HepG2 (cell line): ENCODE measurements around the gene NDUFA13. TPM values are rescaled to one million over a fixed set of nuclear protein-coding genes. Genes with fewer than 3 reads are reported as not detected.

Source experiments
- ARHGAP35 ChIP-seq: sonication (generic); formaldehyde crosslinking; IDR thresholded peaks from 2 replicates; pipeline ENCODE4 v1.9.0; 2022; ENCODE audit warnings: mild to moderate bottlenecking, inconsistent platforms, moderate library complexity, missing genetic modification reagents, borderline replicate concordance
- ATF7 ChIP-seq, 2 experiments: fragments of 450-650 bp in 1 of 2; sonication (generic) in 1 of 2; formaldehyde crosslinking in 1 of 2; IDR thresholded peaks; 2 replicates each; pipeline versions ENCODE4 v1.4.0 to v1.6.1; 2016 to 2020; ENCODE audit warnings: antibody characterized with exemption in 1 of 2, mild to moderate bottlenecking in 1 of 2, missing genetic modification reagents in 1 of 2
- CREM ChIP-seq, 2 experiments: sonication (generic) in 1 of 2; formaldehyde crosslinking in 1 of 2; IDR thresholded peaks; 2 replicates each; pipeline versions ENCODE4 v1.4.0 to v1.6.1; 2016 to 2020; ENCODE audit warnings: antibody characterized with exemption in 1 of 2, mild to moderate bottlenecking in 1 of 2, missing genetic modification reagents in 1 of 2
- FIP1L1 ChIP-seq: fragments of 200-400 bp; formaldehyde crosslinking; IDR thresholded peaks from 2 replicates; pipeline ENCODE4 v1.6.1; 2018; ENCODE audit warnings: low read depth, mild to moderate bottlenecking, low read length, moderate library complexity, borderline replicate concordance; ENCODE audit not compliant: insufficient read depth
- FOXJ3 ChIP-seq: sonication (generic); formaldehyde crosslinking; IDR thresholded peaks from 2 replicates; pipeline ENCODE4 v1.4.0; 2020; ENCODE audit warnings: missing genetic modification reagents, mild to moderate bottlenecking, borderline replicate concordance
- GATAD2A ChIP-seq: IDR thresholded peaks from 2 replicates; pipeline ENCODE4 v1.6.1; 2016
- HDAC1 ChIP-seq: sonication (generic); formaldehyde crosslinking; IDR thresholded peaks from 2 replicates; pipeline ENCODE4 v1.5.1; 2020; ENCODE audit warnings: mild to moderate bottlenecking, missing genetic modification reagents
- KAT2B ChIP-seq: fragments of 150-350 bp; IDR thresholded peaks from 2 replicates; pipeline ENCODE4 v1.6.1; 2014; ENCODE audit warnings: low read depth, low read length, borderline replicate concordance
- NFKB2 ChIP-seq: sonication (generic); formaldehyde crosslinking; IDR thresholded peaks from 2 replicates; pipeline ENCODE4 v1.4.0; 2020; ENCODE audit warnings: missing genetic modification reagents, borderline replicate concordance
- RAD51 ChIP-seq: fragments of 450-650 bp; IDR thresholded peaks from 2 replicates; pipeline ENCODE4 v1.6.1; 2016; ENCODE audit warnings: borderline replicate concordance
- SIN3B ChIP-seq: fragments of 150-350 bp; IDR thresholded peaks from 2 replicates; pipeline ENCODE4 v1.6.1; 2014; ENCODE audit warnings: low read length
- SNAI1 ChIP-seq: sonication (generic); formaldehyde crosslinking; IDR thresholded peaks from 2 replicates; pipeline ENCODE4 v1.5.0; 2020; ENCODE audit warnings: mild to moderate bottlenecking, missing genetic modification reagents, borderline replicate concordance
- ZBTB3 ChIP-seq: sonication (generic); formaldehyde crosslinking; IDR thresholded peaks from 2 replicates; pipeline ENCODE4 v1.4.0; 2020; ENCODE audit warnings: low read depth, mild to moderate bottlenecking, moderate library complexity, missing genetic modification reagents, borderline replicate concordance
- ZBTB44 ChIP-seq: sonication (generic); formaldehyde crosslinking; IDR thresholded peaks from 2 replicates; pipeline ENCODE4 v1.4.0; 2020; ENCODE audit warnings: missing genetic modification reagents
- ZMAT5 ChIP-seq: sonication (generic); formaldehyde crosslinking; IDR thresholded peaks from 2 replicates; pipeline ENCODE4 v1.5.0; 2020; ENCODE audit warnings: mild to moderate bottlenecking, low read depth, missing genetic modification reagents, borderline replicate concordance
- ZNF160 ChIP-seq: sonication (generic); formaldehyde crosslinking; IDR thresholded peaks from 2 replicates; pipeline ENCODE4 v1.8.0; 2022; ENCODE audit warnings: mild to moderate bottlenecking, inconsistent platforms, missing genetic modification reagents
- ZNF644 ChIP-seq: IDR thresholded peaks from 2 replicates; pipeline ENCODE4 v1.6.1; 2016; ENCODE audit warnings: low read depth
- ZNF775 ChIP-seq: sonication (generic); formaldehyde crosslinking; IDR thresholded peaks from 2 replicates; pipeline ENCODE4 v1.4.0; 2020; ENCODE audit warnings: missing genetic modification reagents, mild to moderate bottlenecking, moderate library complexity, borderline replicate concordance
- ZSCAN12 ChIP-seq: sonication (generic); formaldehyde crosslinking; IDR thresholded peaks from 2 replicates; pipeline ENCODE4 v1.9.0; 2021; ENCODE audit warnings: mild to moderate bottlenecking, missing genetic modification reagents
- polyA plus RNA-seq, 8 experiments: library from polyadenylated mRNA; depleted of rRNA in 3 of 8; stranded (reverse) in 7 of 8; unstranded in 1 of 8; fragments of >200 nt; fragmentation: Illumina TruSeq in 4 of 8; extraction: Trizol in 4 of 8; gene quantifications; 2 replicates each; pipeline versions ENCODE4 v1.2.1 to v1.2.3, GENCODE V29; 2011 to 2016; ENCODE audit warnings: low read depth in 4 of 8, missing spikeins in 1 of 8, mixed read lengths in 1 of 8; ENCODE audit not compliant: insufficient read depth in 1 of 8
- total RNA-seq, 5 experiments: library from RNA; depleted of rRNA; stranded (reverse); fragments of >200 nt; fragmentation: Illumina TruSeq; extraction: Trizol; gene quantifications; 2 replicates each; pipeline ENCODE4 v1.2.3, GENCODE V29; 2016; ENCODE audit warnings: low read depth in 1 of 5
- TF ChIP-seq, protein P1 (sequence below): sonication (generic); formaldehyde crosslinking; IDR thresholded peaks from 2 replicates; pipeline ENCODE4 v1.5.1; 2020; ENCODE audit warnings: mild to moderate bottlenecking, missing genetic modification reagents, borderline replicate concordance

NDUFA13 gene
- total and polyA plus RNA-seq, 2 of the 13 experiments (the other 11 are each of a cell fraction or from before 2014, with no cell fraction given), result 337 to 366 TPM

DNA sequence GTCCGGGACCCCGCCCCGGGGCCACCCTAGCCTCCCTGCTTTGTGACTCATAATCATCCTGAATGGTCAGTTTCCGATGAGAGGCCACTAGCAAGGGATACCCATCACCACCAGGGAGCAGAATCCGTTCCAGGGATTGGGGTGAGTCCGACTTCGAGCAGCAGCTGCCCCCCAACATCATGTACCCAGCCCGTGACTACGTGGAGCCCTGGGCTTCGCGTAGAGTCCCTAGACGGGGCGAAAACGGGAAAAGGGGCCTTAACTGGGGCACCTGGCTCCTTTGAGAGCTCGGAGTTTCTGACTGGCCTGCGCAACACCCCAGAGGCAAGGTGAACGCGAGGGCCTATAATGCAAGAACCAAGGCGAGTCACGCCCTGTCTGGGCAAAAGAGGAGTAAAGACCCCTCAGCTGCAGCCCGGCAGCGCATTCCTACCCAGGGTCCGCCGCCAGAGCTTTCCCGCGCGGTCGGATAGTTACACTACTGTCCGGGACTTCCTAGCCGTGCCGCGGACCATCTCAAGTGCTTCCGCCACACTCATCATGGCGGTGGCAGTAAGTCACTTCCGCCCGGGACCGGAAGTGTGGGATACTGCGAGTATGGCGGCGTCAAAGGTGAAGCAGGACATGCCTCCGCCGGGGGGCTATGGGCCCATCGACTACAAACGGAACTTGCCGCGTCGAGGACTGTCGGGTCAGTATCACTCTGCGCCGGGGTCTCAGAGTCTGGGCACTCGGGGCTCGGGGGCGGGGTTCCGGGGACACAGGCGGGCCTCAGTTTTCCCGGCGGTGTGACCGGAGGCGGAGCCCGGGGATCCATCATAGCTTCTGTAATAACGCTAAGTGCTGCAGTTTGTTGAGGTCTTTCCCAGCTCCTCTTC is at the start of gene NDUFA13 (continued):
- no peak for TF ChIP-seq ZBTB3 (CRISPR knock-in tag)
- no peak for TF ChIP-seq ZBTB44
- peak; percentile 41; the same call in 1 of the 2 replicates for TF ChIP-seq FOXJ3 (CRISPR knock-in tag)
- peak; percentile 75; the same call in 1 of the 2 replicates for TF ChIP-seq NFKB2 (CRISPR knock-in tag)
- TF ChIP-seq ZSCAN12 (CRISPR knock-in tag), result 0 out of 2 replicates have a peak, but pooled peaks have one; percentile 33
- TF ChIP-seq ARHGAP35 (CRISPR knock-in tag), result no peak
- TF ChIP-seq ZNF775, result 0 out of 2 replicates have a peak, but pooled peaks have one; percentile 73
- TF ChIP-seq, protein P1, sequence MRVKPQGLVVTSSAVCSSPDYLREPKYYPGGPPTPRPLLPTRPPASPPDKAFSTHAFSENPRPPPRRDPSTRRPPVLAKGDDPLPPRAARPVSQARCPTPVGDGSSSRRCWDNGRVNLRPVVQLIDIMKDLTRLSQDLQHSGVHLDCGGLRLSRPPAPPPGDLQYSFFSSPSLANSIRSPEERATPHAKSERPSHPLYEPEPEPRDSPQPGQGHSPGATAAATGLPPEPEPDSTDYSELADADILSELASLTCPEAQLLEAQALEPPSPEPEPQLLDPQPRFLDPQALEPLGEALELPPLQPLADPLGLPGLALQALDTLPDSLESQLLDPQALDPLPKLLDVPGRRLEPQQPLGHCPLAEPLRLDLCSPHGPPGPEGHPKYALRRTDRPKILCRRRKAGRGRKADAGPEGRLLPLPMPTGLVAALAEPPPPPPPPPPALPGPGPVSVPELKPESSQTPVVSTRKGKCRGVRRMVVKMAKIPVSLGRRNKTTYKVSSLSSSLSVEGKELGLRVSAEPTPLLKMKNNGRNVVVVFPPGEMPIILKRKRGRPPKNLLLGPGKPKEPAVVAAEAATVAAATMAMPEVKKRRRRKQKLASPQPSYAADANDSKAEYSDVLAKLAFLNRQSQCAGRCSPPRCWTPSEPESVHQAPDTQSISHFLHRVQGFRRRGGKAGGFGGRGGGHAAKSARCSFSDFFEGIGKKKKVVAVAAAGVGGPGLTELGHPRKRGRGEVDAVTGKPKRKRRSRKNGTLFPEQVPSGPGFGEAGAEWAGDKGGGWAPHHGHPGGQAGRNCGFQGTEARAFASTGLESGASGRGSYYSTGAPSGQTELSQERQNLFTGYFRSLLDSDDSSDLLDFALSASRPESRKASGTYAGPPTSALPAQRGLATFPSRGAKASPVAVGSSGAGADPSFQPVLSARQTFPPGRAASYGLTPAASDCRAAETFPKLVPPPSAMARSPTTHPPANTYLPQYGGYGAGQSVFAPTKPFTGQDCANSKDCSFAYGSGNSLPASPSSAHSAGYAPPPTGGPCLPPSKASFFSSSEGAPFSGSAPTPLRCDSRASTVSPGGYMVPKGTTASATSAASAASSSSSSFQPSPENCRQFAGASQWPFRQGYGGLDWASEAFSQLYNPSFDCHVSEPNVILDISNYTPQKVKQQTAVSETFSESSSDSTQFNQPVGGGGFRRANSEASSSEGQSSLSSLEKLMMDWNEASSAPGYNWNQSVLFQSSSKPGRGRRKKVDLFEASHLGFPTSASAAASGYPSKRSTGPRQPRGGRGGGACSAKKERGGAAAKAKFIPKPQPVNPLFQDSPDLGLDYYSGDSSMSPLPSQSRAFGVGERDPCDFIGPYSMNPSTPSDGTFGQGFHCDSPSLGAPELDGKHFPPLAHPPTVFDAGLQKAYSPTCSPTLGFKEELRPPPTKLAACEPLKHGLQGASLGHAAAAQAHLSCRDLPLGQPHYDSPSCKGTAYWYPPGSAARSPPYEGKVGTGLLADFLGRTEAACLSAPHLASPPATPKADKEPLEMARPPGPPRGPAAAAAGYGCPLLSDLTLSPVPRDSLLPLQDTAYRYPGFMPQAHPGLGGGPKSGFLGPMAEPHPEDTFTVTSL (CRISPR knock-in tag), result no peak
- no peak for TF ChIP-seq KAT2B
- peak; percentile 32; the same call in 1 of the 2 replicates for TF ChIP-seq SIN3B
- no peak for TF ChIP-seq ATF7 (IDR thresholded peaks at IDR 0.05)
- peak; percentile 77 for TF ChIP-seq ATF7 (CRISPR knock-in tag; IDR thresholded peaks at IDR 0.05)
- TF ChIP-seq HDAC1 (CRISPR knock-in tag), result peak; percentile 83
- TF ChIP-seq CREM (IDR thresholded peaks at IDR 0.05), result peak; percentile 91
- no peak for TF ChIP-seq CREM (CRISPR knock-in tag; IDR thresholded peaks at IDR 0.05)
- TF ChIP-seq RAD51, result no peak
- no peak for TF ChIP-seq ZMAT5 (CRISPR knock-in tag)
- TF ChIP-seq FIP1L1, result no peak
- TF ChIP-seq ZNF160 (CRISPR knock-in tag), result no peak
- TF ChIP-seq GATAD2A (CRISPR knock-in tag), result peak; percentile 54; the same call in 1 of the 2 replicates
- no peak for TF ChIP-seq SNAI1 (CRISPR knock-in tag)
- TF ChIP-seq ZNF644 (CRISPR knock-in tag), result no peak
